HG03439 (cell line): ENCODE measurements around the gene KLK11.

ENCODE experiments used
- ATAC-seq: cut with Tn5 transposase; IDR thresholded peaks from one replicate; pipeline ENCODE4 v1.9.1; 2021; ENCODE audit warnings: mild to moderate bottlenecking, moderate library complexity; ENCODE audit not compliant: unreplicated experiment

KLK11 gene

GRCh38 chr19:51026554-51026831 lies at the start of gene KLK11:
KLK11 (minus strand) TSS chr19:51026616; CDS start chr19:51025631, 985 bp downstream.
- no peak for ATAC-seq

- ATAC-seq, result no peak
Observed at GRCh38 chr19:51075998-51076397, 49.6 kb upstream of the KLK11 start.

- no peak for ATAC-seq
Observed at GRCh38 chr19:51071095-51071405, 44.6 kb upstream of the KLK11 start.

- ATAC-seq, result no peak
Observed at GRCh38 chr19:51070334-51071094, 44.1 kb upstream of the KLK11 start.

- no peak for ATAC-seq
Observed at GRCh38 chr19:51066393-51067186, 40.2 kb upstream of the KLK11 start.

GRCh38 chr19:51065221-51065960 lies 39.0 kb upstream of the KLK11 start:
- ATAC-seq, result no peak

- ATAC-seq, result no peak
Observed at GRCh38 chr19:51064534-51065220, 38.3 kb upstream of the KLK11 start, which contains the start of gene KLK13. KLK13 (minus strand) TSS chr19:51065092; CDS start chr19:51065067, 25 bp downstream.

- no peak for ATAC-seq
Observed at GRCh38 chr19:51063664-51064063, 37.2 kb upstream of the KLK11 start.

GRCh38 chr19:51060973-51061372 lies 34.6 kb upstream of the KLK11 start:
- ATAC-seq, result no peak

GRCh38 chr19:51060336-51060735 lies 33.9 kb upstream of the KLK11 start:
- no peak for ATAC-seq

- ATAC-seq, result no peak
Observed at GRCh38 chr19:51059715-51060114, 33.3 kb upstream of the KLK11 start.

- ATAC-seq, result no peak
Observed at GRCh38 chr19:51055866-51056265, 29.4 kb upstream of the KLK11 start.

- no peak for ATAC-seq
Observed at GRCh38 chr19:51047031-51047335, 20.6 kb upstream of the KLK11 start.

- no peak for ATAC-seq
Observed at GRCh38 chr19:51044327-51044726, 17.9 kb upstream of the KLK11 start.

- no peak for ATAC-seq
Observed at GRCh38 chr19:51043497-51043896, 17.1 kb upstream of the KLK11 start.

- no peak for ATAC-seq
Observed at GRCh38 chr19:51040151-51040550, 13.7 kb upstream of the KLK11 start.

GRCh38 chr19:51036519-51036918 lies 10.1 kb upstream of the KLK11 start:
- ATAC-seq, result no peak

- no peak for ATAC-seq
Observed at GRCh38 chr19:51034704-51035103, 8.3 kb upstream of the KLK11 start, which contains the start of gene KLK12. KLK12 (minus strand) TSS chr19:51035002; CDS start chr19:51034621, 381 bp downstream.

GRCh38 chr19:51031880-51032225 lies 5.4 kb upstream of the KLK11 start:
- no peak for ATAC-seq

- no peak for ATAC-seq
Observed at GRCh38 chr19:51031220-51031879, 4.9 kb upstream of the KLK11 start.

GRCh38 chr19:51030631-51031030 lies 4.2 kb upstream of the KLK11 start:
- no peak for ATAC-seq
